Left hindlimb (tissue), 1 donor: ENCODE data around the gene VIT.
A peak's percentile ranks its signal among the peaks of the same experiment; 100 is the strongest.

Source experiments
- DNase-seq: peaks from one replicate; pipeline ENCODE4 v3.0.0-alpha.2; 2018

VIT gene

DNA sequence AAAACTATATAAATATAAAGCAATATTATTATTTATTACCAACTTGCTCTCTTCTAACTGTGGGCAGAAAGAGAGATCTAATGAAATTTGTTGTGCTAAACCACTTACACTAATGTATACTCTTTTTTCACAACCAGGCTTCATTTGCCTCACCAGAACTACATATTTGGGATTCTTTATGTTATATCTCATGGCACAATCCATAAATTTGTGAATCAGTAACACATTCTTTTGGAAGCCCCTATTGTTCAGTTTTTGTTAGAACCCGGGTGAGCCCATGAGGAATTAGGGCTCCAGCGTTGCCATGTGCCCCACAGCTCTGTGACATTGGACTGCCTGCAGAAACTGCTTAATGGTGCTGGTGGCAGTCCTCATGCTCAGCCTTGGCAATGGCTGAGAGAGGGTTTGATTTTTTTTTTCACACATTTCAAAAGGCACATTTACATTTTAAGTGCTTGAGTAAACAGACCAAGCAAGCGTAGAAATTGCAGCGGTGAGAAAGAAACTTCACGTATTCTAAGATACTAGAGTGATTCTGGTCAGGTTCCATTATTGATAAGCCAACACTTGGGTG lies 15.3 kb downstream of the VIT start:
- DNase-seq: no peak

DNA sequence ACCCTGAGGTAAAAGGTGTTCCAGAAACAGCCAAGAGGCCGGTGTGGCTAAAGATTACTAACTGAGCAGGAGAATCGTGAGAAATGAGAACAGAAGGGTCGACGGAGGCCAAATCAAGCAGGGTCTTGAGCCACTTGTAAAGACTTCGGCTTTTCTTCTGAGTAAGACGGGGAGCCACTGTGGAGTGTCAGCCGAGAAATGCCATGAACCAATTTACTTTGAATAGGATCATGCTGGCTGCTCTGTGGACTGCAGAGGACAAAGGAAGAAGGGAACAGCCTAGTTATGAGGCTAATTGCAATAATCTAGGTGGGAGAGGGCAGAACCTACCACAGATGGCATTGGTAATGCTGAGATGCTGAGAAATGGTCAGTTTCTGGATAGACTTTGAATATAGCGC lies 16.8 kb downstream of the VIT start:
- DNase-seq: no peak

DNA sequence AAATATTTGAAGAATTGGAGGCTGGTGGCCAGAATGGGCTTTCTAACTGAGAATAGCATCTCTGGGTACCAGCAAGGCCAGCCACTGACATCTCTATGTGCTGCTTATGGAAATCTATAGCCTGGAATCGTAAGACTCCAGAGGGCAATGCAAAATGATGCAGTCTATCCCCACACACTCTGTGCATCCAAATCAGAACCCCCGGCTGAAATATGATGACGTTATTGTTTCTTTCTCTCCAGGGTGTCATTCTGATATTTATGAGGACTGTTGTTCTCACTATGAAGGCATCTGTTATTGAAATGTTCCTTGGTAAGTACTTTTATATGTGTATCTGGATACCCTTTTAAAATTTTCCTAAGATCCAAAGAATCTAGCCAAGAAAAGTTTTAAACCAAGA lies 19.6 kb downstream of the VIT start:
- no peak for DNase-seq

DNA sequence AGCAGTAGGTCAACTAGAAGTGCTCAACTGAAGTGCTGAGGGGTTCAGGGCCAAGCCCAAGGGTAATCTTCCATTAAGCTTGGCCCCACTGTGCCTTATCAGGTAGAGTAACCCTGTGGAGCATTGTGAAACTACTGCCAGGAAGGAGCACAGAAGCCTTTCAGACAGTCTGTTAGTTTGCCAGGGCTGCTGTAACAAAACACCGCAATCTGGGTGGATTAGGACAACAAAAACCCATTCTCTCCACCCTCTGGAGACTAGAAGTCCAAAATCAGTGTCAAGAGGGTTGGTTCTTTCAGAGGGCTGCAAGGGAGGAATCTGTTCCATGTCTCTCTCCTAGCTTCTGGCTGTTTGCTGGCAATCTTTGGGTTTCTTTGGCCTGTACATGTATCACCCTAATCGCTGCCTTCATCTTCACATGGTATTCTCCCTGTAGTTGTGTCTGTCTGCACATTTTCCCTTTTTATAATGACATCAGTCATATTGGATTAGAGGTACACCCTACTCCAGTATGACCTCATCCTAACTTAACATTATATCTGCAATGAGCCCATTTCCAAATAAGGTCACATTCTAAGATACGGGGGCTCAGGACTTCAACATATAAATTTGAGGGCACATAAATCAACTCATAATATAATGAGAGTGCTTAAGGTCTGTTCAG lies 21.2 kb downstream of the VIT start:
- DNase-seq: no peak

DNA sequence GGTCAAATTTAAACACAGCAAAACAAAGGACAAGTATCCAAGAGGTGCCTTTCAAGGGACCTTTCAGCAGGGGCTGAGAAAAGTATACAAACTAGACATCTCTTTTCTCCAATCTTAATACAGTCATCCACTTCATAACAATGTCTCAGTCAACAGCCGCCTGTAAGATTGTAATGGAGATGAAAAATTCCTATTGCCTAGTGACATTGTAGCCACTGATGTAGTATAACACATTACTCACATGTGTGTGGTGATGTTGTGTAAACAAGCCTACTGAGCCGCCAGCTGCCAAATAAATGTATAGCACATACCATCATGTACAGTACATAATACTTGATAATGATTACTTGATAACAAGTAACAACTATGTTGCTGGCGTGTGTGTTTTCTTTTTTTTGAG lies 31.0 kb downstream of the VIT start:
- DNase-seq: no peak

DNA sequence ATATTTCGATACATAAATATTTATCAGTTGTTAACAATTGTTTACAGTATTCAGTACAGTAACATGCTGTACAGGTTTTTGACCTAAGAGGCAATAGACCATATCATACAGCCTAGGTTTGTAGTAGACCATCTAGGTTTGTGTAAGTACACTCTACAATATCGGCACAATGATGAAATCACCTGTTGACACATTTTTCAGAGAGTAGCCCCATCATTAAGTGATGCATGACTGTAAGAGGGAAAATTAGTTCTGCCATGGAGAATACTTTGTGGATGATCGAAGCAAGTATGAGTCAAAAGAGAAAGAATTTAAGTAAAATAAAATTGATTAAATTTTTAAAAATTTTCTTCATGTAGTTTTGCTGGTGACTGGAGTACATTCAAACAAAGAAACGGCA lies 32.6 kb downstream of the VIT start:
- DNase-seq: no peak

DNA sequence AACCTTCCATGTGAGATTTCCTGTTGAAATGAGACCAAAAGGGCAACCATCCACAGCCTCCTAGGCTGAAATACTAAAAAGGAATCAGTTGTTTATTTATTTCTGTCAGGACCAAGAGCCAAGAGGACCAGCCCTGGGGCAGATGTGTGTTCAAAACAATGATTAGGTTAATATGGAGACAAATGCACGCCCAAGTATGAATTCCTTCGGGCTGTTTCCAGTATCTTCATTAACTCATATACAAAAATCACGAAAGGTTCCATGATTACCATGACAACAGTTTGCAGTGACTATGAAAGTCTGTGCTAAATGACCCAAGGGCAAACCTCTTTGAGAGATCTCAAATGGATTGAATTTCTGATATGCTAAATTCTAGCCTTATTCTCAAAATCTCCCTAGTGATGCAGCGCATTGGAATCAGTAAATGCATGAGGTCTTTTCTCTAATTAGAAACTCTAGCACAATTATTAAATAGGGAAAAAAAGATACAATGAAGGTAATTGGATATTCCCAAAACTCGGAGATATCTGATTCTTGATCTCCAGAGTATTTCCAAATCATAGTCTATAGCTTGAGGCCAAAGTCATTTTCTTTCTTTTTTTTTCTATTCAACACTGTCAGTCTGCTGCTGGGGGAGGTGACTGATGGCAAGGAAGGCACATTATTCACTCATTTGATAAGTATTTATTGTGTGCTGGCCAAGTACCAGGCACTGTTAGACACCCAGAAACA lies 35.6 kb downstream of the VIT start:
- no peak for DNase-seq

DNA sequence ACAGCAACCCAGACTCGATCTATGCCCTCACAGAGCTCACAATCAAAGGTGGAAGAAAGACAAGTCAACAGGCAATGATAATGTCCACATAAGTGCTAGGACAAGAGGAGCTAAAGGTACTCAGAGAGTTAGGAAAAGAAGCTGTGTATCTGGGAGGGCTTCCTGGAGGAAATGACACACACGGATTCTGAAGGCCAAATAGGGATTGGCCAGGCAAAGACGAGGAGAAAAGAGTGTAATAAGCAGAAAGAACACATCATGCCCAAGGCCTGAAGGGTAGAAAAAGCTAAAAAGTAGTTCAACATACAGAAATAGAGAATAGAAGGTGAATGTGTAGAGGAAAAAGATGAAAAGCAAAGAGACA lies 36.1 kb downstream of the VIT start:
- DNase-seq: no peak

DNA sequence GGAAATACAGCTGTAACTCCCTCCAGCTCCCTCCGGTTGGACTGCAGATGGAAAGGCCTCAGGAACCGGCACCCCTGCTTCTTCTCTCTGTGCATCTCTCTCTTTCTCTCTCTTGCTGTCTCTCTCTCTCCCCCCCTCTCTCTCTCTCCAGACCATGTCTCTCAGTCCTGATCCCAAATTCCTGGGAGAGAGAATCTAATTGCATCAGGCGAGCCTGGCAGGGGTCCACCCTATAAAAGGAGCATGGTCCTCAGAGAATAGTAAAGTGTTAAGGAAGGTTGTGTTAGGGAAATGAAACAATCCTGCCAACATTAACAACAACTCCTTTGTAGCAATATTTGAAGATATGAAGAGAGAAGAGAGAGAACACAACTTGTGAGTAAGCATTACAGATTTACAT lies 36.7 kb downstream of the VIT start:
- no peak for DNase-seq

DNA sequence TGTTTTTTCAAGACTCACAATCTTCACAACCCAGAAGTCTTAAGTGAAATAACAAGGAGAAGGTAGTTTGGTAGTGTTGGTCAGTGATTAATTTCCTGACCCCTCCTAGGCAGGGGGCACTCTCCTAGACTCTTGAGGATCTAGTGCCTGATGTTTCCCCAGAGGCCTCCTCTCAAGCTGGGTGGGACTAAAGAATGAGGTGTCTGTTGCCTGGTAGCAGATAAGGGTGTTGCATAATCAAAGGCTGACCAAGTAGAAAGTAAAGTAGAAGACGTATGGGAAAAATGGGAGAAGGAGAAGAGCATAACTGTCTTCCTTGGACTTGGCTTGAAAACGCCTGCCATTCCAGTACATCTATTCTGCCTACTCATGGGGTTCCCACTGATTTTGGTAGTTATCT lies 37.8 kb downstream of the VIT start:
- DNase-seq: no peak

DNA sequence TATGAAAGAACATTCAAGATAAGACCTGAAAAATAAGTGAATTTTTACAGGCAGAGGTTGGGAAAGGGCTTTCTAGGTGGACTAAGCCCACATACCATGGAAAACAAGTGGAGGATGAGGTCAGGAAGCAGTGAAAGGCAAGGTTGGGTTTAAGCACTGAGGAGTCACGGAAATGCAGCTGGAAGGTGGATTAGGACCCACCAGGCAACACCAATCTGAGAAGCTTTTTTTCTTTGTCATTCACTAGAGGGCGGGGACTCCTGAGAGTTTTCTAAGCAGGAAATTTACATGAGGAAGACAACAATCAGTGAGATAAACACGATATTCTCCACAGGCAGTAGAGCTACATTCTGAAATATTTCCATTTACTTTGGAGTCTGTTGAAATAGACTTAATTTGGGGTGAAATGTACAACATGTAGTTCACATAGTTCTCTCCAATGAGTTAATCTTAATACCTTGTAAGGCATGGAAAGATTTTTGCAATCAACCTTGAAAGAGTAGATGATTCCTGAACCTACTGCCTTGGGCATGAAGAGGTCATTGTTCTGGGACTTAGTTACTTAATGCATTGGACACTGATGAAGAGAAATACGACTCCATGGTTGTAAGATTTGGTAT lies 40.7 kb downstream of the VIT start:
- DNase-seq: no peak

DNA sequence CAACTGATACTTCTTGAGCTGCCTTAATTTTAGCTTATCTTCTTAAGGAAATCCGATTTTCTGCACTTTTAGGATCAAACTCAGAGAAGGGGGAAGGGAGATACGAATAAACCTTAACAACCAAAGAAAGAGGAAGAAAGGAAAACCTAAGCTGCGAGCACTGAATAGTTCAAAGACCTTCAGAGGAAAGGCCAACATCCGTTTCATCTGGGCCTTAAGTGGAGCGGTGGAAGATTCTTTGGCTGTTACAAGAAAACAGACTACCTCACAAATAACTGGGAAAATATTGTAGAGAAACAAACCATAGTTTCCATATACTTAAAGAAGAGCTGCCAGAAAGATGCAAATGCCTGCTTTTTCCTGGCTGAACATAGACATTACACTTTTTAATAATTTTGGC lies 43.6 kb downstream of the VIT start:
- no peak for DNase-seq

DNA sequence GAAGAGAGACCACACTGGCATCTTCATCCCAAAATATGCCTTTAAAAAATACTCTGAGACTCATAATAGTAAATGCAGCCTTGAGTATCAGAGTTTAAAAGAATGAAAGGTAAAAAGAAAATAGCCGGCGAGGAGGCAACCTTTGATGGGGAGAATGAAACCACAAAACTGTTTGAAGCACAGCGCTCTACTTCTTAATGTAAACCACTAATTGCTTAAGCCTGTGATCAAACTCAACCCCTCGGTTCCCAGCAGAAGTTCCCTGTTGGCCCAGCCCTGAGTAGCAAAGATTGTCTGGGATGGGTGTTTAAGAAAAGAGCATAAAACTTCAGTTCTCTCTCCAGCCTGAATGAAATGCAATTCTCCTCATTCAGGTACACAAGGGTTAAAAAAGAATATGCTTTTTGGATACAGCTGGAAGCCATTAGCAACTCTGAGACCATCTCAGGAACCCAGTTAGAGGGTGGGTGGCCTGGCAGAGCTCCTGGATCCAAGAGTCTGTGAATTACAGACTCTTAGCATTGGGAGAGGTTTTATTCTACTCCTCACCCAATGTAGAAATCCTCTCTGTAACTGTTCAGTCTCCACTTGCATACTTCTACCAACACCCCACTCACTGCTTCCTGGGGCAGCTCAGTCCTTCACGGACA lies 44.8 kb downstream of the VIT start:
- DNase-seq: peak; percentile 70

DNA sequence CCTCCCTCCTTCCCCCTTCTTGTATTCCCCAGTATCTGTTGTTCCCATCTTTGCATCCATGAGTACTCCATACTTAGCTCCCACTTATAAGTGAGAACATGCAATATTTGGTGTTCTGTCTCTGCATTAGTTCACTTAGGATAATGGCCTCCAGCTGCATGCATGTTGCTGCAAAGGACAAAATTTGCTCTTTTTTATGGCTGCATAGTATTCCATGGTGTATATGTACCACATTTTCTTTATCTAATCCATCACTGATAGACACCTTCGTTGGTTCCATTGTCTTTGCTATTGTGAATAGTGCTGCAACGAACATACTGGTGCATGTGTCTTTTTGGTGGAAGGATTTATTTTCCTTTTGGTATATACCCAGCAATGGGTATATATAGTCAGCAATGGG lies 47.4 kb downstream of the VIT start:
- no peak for DNase-seq

DNA sequence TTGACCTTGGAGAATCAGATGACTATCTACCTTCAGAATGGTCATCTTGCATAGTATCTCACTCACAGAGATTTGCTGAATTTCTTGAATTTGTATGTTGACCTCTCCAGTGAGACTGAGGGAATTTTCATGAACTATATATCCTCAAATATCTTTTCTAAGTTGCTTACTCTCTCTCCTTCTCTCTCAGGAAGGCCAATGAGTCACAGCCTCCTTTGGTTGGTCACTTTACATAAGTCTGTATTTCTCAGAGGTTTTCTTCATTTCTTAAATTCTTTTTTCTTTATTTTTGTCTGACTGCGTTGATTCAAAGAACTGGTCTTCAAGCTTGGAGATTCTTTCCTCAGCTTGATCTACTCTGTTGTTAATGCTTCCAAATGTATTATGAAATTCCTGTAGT lies 51.7 kb downstream of the VIT start:
- DNase-seq: no peak

DNA sequence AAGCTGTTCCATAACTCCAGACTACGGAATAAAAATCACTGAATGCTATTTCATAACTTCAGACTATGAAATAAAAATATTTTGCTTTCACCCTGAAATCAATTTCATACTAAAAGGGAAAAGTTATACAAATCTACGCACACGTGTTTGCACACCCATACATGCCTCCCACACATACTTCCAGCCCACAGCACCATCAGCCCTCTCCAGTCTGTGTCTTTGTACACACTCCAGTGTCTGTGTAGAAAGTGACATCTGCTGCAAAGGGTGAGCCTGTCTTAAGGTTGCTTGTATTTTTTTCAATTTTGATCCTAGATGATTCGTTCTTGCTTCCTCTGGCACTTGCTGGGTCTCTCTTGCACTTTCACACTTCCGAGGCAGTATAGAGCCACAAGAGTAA lies 53.6 kb downstream of the VIT start:
- DNase-seq: no peak

DNA sequence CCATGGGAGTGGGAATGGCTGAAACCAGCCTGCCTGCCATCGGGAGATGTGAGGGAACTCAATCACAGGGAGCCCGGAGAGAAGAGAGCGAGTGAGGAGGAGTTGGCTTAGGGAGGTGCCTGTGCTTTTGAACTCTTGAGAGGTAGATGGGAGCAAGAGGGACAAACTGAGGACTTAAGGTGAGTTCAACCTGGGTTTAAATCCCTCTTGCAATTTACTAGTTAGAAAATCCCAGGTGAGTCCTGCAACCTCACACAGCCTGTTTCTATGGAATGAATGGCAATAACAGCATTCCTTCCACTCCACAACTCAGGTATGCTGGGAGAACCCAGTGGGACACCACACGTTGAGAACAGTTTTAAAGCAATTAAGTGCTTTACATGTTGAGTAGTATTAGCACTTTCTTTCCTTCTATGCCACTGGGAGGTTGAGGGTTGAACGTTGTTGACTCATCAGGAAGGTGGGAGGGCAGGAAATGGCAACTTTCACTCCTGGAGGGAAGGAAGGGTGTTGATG lies 57.3 kb downstream of the VIT start:
- no peak for DNase-seq

DNA sequence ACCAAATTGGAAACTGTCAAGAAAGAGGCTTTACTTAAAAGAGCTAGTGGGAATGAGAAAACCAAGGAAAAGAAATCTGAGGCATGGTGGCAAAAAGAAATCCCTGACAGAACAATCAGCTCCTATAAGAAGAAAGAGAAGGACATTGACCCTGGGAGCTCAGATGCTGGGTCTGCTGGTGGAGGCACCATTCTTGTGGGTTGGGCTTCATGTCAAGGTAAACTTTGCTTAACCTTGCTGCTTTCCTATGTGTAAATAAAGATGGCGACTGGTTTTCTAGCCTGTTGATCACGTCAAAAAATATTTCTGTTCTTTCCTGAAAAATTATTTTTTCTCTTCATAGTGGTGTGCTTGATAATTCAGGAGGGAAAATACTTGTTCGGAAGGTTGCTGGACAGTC lies 58.1 kb downstream of the VIT start:
- DNase-seq: no peak

DNA sequence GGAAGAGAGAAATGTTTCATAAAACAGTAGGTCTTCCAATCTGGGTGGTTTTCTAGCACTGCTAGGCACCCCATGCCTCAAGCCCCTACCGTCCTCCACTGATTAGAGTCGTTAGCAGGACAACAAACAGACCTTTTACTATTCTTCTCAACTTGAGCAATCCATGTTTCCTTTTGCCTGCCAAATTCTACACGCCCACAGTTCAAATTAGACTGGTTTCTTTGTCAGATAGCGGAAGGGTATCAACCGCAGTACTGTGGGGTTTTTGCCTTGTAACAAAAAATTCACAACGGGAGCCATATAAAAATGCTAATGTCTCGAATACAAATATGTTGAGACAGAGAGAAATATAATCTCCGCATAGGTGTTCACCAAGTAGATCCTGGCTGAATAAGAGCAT lies 59.9 kb downstream of the VIT start:
- no peak for DNase-seq

DNA sequence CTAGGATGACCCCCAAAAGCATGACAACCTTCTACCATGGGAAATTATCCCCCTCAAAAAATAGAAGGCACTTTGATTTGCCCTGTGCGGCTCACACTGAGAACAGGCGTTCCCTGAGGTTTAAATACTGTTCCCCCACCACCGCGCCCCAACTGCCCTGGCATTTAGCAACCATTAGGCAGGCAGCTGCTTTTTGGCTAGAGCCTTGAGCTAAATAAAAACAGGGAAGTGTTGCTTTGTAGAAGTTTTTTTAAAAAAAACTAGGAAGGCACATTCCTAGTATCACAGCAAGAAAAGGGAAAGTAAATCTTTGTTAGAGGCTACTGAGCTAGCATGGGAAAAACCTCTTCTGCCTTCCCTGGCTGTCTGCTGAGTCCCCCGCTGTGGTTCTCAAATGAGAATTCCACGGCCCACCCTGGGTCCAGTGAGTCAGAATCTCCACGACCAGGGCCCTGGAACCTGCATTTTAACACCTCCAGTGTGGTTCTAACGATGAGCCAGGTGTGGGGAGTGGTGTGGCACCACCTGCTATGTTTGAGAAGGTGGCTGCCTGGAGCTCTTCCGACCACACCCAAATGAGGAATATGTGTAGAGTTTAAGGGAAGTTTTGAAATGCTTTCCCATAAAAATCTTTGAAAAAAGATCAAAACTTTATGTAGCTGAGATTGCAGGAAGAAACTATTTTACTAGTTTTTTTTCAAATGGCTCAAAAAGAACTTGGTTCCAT lies 66.4 kb downstream of the VIT start:
- DNase-seq: no peak

DNA sequence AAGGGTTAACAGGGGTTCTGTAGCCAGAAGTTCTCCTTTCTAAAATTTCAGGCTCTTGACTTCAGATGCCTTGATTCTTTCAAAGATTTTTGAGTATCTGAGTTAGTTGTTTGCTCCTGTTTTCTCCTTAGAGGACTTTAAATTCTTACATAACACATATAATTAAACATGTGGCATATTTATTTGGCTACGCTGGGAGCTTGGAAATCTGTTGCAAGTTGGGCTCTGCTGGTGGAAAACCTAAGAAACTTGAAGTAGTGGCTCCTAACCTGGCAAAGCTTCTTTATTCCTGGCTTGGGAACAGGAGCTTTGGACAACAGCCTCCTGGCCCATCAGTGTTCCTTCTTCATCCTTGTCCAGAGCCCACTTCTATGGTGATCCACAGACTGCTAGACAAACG lies 72.6 kb downstream of the VIT start:
- DNase-seq: no peak

DNA sequence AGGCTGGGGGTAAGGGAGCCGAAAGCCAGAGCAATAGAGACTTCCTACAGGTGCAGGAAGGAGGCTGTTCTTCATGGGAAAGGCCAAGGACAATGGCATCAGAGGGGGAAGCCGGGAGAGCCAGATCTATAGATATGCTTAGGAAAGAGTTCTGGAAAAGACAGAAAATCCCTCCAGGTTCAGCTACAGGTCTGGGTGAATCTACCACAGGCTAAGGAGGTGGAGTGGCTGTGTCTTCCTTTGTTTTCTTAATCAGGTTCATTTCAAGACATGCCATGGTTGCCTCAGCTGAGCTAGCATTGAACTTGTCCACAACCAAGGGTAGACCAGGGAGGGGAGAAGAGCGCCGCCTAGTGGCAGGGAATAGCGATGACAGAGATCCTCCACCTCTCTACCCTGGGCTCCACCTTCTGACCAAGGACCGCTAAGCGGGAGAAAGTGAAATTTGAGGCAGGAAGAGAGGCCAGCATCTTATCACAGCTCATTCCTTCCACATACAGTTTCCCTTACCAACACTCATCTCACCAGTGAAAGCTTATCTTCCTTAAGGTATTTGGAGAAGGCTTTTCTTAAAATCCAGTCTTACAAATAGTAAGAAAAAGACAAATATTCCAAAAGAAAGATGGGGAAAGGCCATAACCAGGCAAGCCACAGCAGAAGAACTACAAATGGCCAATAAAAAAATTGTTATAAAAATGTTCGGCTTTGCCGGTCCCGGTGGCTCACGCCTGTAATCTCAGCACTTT lies 74.2 kb downstream of the VIT start:
- DNase-seq: no peak
